Endodermal cell (in vitro differentiated cells): Measurements from ENCODE around the gene GDF2. TPM values are rescaled to one million over a fixed set of nuclear protein-coding genes. Genes with fewer than 3 reads are reported as not detected.

Experiments used
- DNase-seq: peaks from one replicate; pipeline ENCODE4 v3.0.0-alpha.2; 2017
- H3K27ac ChIP-seq: 2 replicates; pipeline ENCODE4 v1.5.1; 2013; ENCODE audit warnings: mild to moderate bottlenecking, low read depth, low read length, moderate library complexity
- H3K27me3 ChIP-seq: 2 replicates; pipeline ENCODE4 v1.6.1; 2013; ENCODE audit warnings: mild to moderate bottlenecking, low read length, moderate library complexity; ENCODE audit not compliant: insufficient read depth, control insufficient read depth, poor library complexity, severe bottlenecking
- H3K36me3 ChIP-seq: 2 replicates; pipeline ENCODE4 v1.7.0; 2013; ENCODE audit warnings: mild to moderate bottlenecking, low read length, moderate library complexity; ENCODE audit not compliant: control insufficient read depth, insufficient read depth
- H3K4me1 ChIP-seq: one replicate; pipeline ENCODE4 v1.7.0; 2013; ENCODE audit warnings: low read length; ENCODE audit not compliant: control insufficient read depth, insufficient read depth
- H3K4me3 ChIP-seq: 2 replicates; pipeline ENCODE4 v1.5.1; 2013; ENCODE audit warnings: mild to moderate bottlenecking, low read length, moderate library complexity
- H3K9ac ChIP-seq: 2 replicates; pipeline ENCODE4 v1.6.1; 2013; ENCODE audit warnings: mild to moderate bottlenecking, low read length, moderate library complexity; ENCODE audit not compliant: poor library complexity, severe bottlenecking; ENCODE audit errors: extremely low read depth
- H3K9me3 ChIP-seq: 2 replicates; pipeline ENCODE4 v1.6.1; 2013; ENCODE audit warnings: mild to moderate bottlenecking, low read length, moderate library complexity; ENCODE audit not compliant: control insufficient read depth
- H3K27ac Mint-ChIP-seq: 2 replicates; pipeline ENCODE4 v1.8.0; 2020; ENCODE audit warnings: mixed read lengths
- H3K27me3 Mint-ChIP-seq: 2 replicates; pipeline ENCODE4 v1.8.0; 2021; ENCODE audit warnings: mild to moderate bottlenecking, mixed read lengths; ENCODE audit not compliant: insufficient read depth
- H3K36me3 Mint-ChIP-seq: 2 replicates; pipeline ENCODE4 v1.8.0; 2020; ENCODE audit warnings: low read depth, mixed read lengths
- H3K4me1 Mint-ChIP-seq: 2 replicates; pipeline ENCODE4 v1.8.0; 2020; ENCODE audit warnings: mixed read lengths
- H3K4me3 Mint-ChIP-seq: 2 replicates; pipeline ENCODE4 v1.8.0; 2020; ENCODE audit warnings: mild to moderate bottlenecking, moderate library complexity, mixed read lengths
- H3K9me3 Mint-ChIP-seq: 2 replicates; pipeline ENCODE4 v1.8.0; 2020; ENCODE audit warnings: mild to moderate bottlenecking, mixed read lengths
- WGBS, 2 experiments: methylation state at CpG; one replicate each; pipeline versions ENCODE4 v1.1.5 to v1.1.7; 2013; ENCODE audit warnings: missing lambda C conversion rate in 2 of 2, mixed read lengths in 1 of 2; ENCODE audit not compliant: insufficient coverage in 1 of 2, insufficient read length in 1 of 2; 5-methylcytosine and 5-hydroxymethylcytosine counted together
- total RNA-seq, 2 donors: library from RNA; stranded (reverse); fragmentation: NEBNext Ultra II Directional in 1 of 2; extraction: Animal tissue kit (Norgen Biotek cat#: 25700) in 1 of 2; gene quantifications; 2 replicates in 1 of 2; 3 replicates in 1 of 2; pipeline ENCODE4 v1.2.1, GENCODE V29; 2021
- TF ChIP-seq, protein P1 (sequence below): fragments of 200-600 bp; sonication (generic); conservative IDR thresholded peaks from 2 replicates; pipeline ENCODE4 v1.5.0; 2021; ENCODE audit warnings: antibody characterized with exemption, mild to moderate bottlenecking

Gene GDF2
- total RNA-seq, 2 donors from 2014 or later: not detected

DNA sequence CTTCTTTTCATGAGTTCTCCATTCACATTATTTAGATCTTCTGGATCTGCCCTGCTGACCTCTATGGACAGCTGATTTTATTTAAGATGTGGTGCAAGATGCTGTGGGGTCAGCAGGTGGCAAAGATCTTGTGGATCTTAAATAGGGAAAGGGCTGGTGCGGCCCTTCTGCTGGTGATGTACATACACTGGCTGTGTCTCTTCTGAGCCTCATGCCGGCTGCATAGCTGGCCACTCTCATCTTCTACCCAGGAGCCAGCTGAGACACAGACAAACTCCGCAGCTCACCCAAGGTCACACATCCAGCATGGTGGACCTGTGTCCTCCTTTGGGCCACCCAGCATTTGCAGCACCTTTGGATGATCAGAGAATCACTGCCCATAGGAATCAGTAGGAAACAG lies 35.7 kb downstream of the GDF2 start:
- no peaks in the 10 kb centered on the region for H3K36me3 Mint-ChIP-seq
- Histone ChIP-seq H3K4me1 (no peaks in the 10 kb centered on the region), H3K27ac (no peak overlapping the region), H3K36me3 (no peaks in the 10 kb centered on the region), H3K9ac (no peak overlapping the region), H3K9me3 (no peaks in the 10 kb centered on the region), H3K27me3 (no peaks in the 10 kb centered on the region), H3K4me3 (no peak overlapping the region)
- peaks cover 1% of the 10 kb centered on the region for H3K4me1 Mint-ChIP-seq
- no peaks in the 10 kb centered on the region for H3K27me3 Mint-ChIP-seq
- H3K27ac Mint-ChIP-seq: no peak overlapping the region
- TF ChIP-seq, protein P1, sequence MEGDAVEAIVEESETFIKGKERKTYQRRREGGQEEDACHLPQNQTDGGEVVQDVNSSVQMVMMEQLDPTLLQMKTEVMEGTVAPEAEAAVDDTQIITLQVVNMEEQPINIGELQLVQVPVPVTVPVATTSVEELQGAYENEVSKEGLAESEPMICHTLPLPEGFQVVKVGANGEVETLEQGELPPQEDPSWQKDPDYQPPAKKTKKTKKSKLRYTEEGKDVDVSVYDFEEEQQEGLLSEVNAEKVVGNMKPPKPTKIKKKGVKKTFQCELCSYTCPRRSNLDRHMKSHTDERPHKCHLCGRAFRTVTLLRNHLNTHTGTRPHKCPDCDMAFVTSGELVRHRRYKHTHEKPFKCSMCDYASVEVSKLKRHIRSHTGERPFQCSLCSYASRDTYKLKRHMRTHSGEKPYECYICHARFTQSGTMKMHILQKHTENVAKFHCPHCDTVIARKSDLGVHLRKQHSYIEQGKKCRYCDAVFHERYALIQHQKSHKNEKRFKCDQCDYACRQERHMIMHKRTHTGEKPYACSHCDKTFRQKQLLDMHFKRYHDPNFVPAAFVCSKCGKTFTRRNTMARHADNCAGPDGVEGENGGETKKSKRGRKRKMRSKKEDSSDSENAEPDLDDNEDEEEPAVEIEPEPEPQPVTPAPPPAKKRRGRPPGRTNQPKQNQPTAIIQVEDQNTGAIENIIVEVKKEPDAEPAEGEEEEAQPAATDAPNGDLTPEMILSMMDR: no peak
- DNase-seq: no peak
- 92% methylated on average over 3 of the region's 3 CpGs; no CpG with 5 or more reads in 1 of the 2 experiments for WGBS, 2 experiments
- no peak overlapping the region for H3K4me3 Mint-ChIP-seq
- H3K9me3 Mint-ChIP-seq: no peaks in the 10 kb centered on the region

DNA sequence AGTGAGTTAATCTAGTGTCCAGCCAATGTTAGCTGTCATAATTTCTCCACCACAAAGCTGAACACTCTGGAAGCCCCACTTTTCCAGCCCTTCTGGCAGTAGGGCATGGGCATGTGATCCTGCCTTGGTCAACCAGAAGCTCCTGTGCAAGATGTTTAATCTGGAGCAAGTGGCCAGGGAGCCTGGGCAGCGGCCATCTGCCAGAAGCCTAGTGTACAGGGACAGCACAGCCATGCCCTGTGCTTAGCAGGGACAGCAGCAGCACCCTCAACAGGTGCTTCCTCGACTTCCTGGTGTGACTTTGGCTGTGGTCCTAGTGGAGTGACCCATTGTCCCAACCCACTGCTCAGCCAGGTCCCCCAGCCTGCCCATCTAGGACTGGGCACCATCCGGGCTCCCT lies 36.2 kb downstream of the GDF2 start:
- peaks cover 4% of the 10 kb centered on the region for H3K27me3 Mint-ChIP-seq
- TF ChIP-seq, protein P1: no peak
- H3K9me3 Mint-ChIP-seq: no peaks in the 10 kb centered on the region
- peaks cover 1% of the 10 kb centered on the region for H3K4me1 Mint-ChIP-seq
- H3K27ac ChIP-seq: no peak overlapping the region
- no peak overlapping the region for H3K27ac Mint-ChIP-seq
- no peak overlapping the region for H3K9ac ChIP-seq
- H3K9me3 ChIP-seq: no peaks in the 10 kb centered on the region
- H3K4me3 ChIP-seq: no peak overlapping the region
- H3K36me3 ChIP-seq: no peaks in the 10 kb centered on the region
- WGBS, 2 experiments: 83 to 100% methylated on average over 1 to 3 of the region's 3 CpGs
- no peaks in the 10 kb centered on the region for H3K27me3 ChIP-seq
- no peak for DNase-seq
- H3K4me3 Mint-ChIP-seq: no peak overlapping the region
- no peaks in the 10 kb centered on the region for H3K4me1 ChIP-seq
- no peaks in the 10 kb centered on the region for H3K36me3 Mint-ChIP-seq

- no peak overlapping the region for H3K4me3 ChIP-seq
- peaks cover 7% of the 10 kb centered on the region for H3K27me3 Mint-ChIP-seq
- WGBS, 2 experiments: 86 to 89% methylated on average over 2 of the region's 2 CpGs
- no peaks in the 10 kb centered on the region for H3K27me3 ChIP-seq
- no peaks in the 10 kb centered on the region for H3K36me3 ChIP-seq
- H3K4me3 Mint-ChIP-seq: no peak overlapping the region
- H3K9ac ChIP-seq: no peak overlapping the region
- peaks cover 2% of the 10 kb centered on the region for H3K4me1 Mint-ChIP-seq
- no peaks in the 10 kb centered on the region for H3K36me3 Mint-ChIP-seq
- H3K27ac ChIP-seq: no peak overlapping the region
- no peaks in the 10 kb centered on the region for H3K9me3 Mint-ChIP-seq
- H3K9me3 ChIP-seq: no peaks in the 10 kb centered on the region
- H3K27ac Mint-ChIP-seq: no peak overlapping the region
- TF ChIP-seq, protein P1: no peak
- H3K4me1 ChIP-seq: no peaks in the 10 kb centered on the region
- DNase-seq: no peak
These were observed 36.8 kb downstream of the GDF2 start for GRCh38 chr10:47359101-47359500.
